Lower leg skin (tissue), 3 donors: ENCODE results near the gene ARRB2.

ENCODE experiments used
- POLR2A ChIP-seq, 2 donors: fragments of 450-650 bp; IDR thresholded peaks; one replicate each; pipeline ENCODE4 v1.6.1; 2016 to 2017; ENCODE audit warnings: antibody characterized with exemption in 2 of 2, mild to moderate bottlenecking in 1 of 2, moderate library complexity in 1 of 2
- TF ChIP-seq, protein P1 (sequence below), 3 donors: fragments of 450-650 bp; IDR thresholded peaks; one replicate each; pipeline ENCODE4 v1.5.1; 2016; ENCODE audit warnings: antibody characterized with exemption in 3 of 3, mild to moderate bottlenecking in 3 of 3, moderate library complexity in 2 of 3

DNA sequence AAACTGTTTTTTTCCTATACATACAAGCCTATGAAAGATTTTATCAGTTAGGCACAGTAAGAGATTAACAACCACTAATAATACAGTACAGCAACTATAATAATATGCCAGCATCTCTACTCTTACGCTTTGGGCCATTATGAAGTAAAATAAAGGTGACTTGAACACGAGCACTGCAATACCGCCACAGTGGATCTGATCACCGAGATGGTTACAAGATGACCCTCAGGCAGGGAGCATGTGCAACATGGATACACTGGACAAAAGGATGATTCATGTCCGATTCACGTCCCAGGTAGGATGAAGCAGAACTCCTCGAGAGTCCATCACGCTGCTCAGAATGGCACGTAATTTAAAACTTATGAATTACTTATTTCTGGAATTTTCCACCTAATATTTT lies 17.0 kb upstream of the ARRB2 start:
- TF ChIP-seq, protein P1, sequence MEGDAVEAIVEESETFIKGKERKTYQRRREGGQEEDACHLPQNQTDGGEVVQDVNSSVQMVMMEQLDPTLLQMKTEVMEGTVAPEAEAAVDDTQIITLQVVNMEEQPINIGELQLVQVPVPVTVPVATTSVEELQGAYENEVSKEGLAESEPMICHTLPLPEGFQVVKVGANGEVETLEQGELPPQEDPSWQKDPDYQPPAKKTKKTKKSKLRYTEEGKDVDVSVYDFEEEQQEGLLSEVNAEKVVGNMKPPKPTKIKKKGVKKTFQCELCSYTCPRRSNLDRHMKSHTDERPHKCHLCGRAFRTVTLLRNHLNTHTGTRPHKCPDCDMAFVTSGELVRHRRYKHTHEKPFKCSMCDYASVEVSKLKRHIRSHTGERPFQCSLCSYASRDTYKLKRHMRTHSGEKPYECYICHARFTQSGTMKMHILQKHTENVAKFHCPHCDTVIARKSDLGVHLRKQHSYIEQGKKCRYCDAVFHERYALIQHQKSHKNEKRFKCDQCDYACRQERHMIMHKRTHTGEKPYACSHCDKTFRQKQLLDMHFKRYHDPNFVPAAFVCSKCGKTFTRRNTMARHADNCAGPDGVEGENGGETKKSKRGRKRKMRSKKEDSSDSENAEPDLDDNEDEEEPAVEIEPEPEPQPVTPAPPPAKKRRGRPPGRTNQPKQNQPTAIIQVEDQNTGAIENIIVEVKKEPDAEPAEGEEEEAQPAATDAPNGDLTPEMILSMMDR (IDR thresholded peaks at IDR 0.05), result no peak
- TF ChIP-seq POLR2A (IDR thresholded peaks at IDR 0.05), result no peak
